Mucosa of stomach (tissue), 1 donor: ENCODE data around the gene CHAMP1.

Experiments
- H3K27me3 ChIP-seq: one replicate; pipeline ENCODE4 v1.7.0; 2013; ENCODE audit warnings: mild to moderate bottlenecking, low read length; ENCODE audit not compliant: control insufficient read depth, insufficient read depth
- H3K36me3 ChIP-seq: one replicate; pipeline ENCODE4 v1.7.0; 2013; ENCODE audit warnings: low read length; ENCODE audit not compliant: control insufficient read depth, insufficient read depth
- H3K4me1 ChIP-seq: one replicate; pipeline ENCODE4 v1.7.0; 2013; ENCODE audit warnings: mild to moderate bottlenecking, low read length; ENCODE audit not compliant: control insufficient read depth, insufficient read depth
- H3K4me3 ChIP-seq: one replicate; pipeline ENCODE4 v1.7.0; 2013; ENCODE audit warnings: low read length
- H3K9ac ChIP-seq: one replicate; pipeline ENCODE4 v1.7.0; 2013; ENCODE audit warnings: mild to moderate bottlenecking, low read length, moderate library complexity
- H3K9me3 ChIP-seq: one replicate; pipeline ENCODE4 v1.7.0; 2013; ENCODE audit warnings: mild to moderate bottlenecking, low read length, moderate library complexity; ENCODE audit not compliant: control insufficient read depth
- donor health status: Pancreatic carcinoma.

CHAMP1 gene

DNA sequence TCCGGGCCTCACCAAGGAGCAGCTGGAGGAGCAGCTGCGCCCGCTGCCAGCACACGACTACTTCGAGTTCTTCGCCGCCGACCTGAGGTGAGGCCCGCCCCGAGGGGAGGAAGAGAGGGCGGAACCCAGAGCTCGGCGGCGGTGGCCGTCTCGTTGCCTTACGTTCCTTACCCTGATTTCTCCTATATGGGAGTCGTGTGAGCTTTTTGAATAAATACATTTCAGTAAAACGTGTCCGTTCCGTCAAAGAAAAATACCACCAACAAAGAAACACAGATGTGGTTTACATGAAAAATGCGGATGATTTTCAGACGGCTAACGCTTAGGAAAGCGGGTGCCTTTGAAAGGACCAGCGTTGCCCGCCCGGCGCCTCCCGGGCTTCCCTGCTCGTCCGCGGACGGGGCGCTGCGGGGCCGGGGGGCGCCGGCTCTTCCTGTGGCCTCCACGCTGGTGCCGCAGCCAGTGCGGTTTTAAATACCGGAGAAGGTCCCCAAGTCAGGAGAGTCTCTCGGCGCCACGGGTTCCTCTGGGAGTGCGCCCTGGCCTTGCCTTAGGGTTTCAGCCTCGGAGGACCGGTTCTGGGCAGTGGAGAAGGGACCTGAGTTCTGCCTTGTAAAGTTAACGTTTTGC, 32.1 kb upstream of the CHAMP1 start:
- Histone ChIP-seq H3K36me3 (no peaks in the 10 kb centered on the region), H3K4me1 (no peaks in the 10 kb centered on the region), H3K4me3 (peak overlapping the region; percentile 77), H3K9ac (peak overlapping the region; percentile 82), H3K27me3 (no peaks in the 10 kb centered on the region), H3K9me3 (no peaks in the 10 kb centered on the region)

DNA sequence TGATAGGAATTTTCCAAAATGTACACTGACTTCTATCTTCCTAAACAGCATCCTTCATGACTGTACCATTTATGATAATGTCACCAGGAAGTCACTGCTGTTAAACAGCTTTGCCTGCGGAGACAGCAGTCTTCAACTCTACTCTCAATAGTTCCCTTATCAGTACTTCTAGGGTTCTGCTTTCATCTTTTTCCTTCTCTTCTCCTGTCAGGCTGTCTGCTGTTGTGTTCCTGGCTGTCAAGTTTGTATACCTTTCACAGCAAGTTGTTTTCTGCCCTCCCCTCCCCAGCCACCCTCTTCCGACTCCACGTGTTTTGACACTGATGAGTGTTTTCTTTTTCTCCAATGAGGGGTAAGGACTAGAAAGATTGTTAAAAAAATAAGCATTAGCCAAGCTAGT, 30.7 kb upstream of the CHAMP1 start:
- no peaks in the 10 kb centered on the region for H3K9me3 ChIP-seq

DNA sequence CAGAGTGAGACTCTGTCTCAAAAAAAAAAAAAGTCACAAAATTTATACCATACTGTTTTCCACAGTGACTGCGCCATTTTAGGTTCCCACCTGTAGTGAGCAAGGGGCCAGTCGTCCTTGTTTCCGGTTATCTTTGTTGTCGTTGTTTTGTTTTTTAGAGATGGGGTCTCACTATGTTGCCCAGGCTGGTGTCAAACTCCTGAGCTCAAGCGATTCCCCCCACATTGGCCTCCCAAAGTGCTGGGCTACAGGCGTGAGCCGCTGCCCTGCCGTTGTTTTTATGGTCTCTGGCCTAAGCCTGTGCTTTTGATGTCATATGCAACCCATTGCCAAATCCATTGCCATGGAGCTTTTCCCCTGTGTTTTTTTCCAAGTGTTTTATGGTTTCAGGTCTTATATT, 29.6 kb upstream of the CHAMP1 start:
- no peaks in the 10 kb centered on the region for H3K27me3 ChIP-seq
- no peak overlapping the region for H3K4me3 ChIP-seq
- H3K9ac ChIP-seq = no peak overlapping the region
- no peaks in the 10 kb centered on the region for H3K4me1 ChIP-seq
- H3K36me3 ChIP-seq = peaks cover 3% of the 10 kb centered on the region
- no peaks in the 10 kb centered on the region for H3K9me3 ChIP-seq

More for the DNA sequence above, 30.7 kb upstream of the CHAMP1 start:
- peak overlapping the region; percentile 4 for H3K9ac ChIP-seq
- no peaks in the 10 kb centered on the region for H3K4me1 ChIP-seq
- no peak overlapping the region for H3K4me3 ChIP-seq
- no peaks in the 10 kb centered on the region for H3K27me3 ChIP-seq
- peaks cover 3% of the 10 kb centered on the region for H3K36me3 ChIP-seq

GRCh38 chr13:114285166-114285808, 29.0 kb upstream of the CHAMP1 start:
- Histone ChIP-seq H3K36me3 (peaks cover 3% of the 10 kb centered on the region), H3K4me3 (no peak overlapping the region), H3K4me1 (no peaks in the 10 kb centered on the region), H3K27me3 (no peaks in the 10 kb centered on the region), H3K9ac (no peak overlapping the region), H3K9me3 (no peaks in the 10 kb centered on the region)

GRCh38 chr13:114286808-114287207, 27.5 kb upstream of the CHAMP1 start:
- Histone ChIP-seq H3K36me3 (peaks cover 3% of the 10 kb centered on the region), H3K27me3 (no peaks in the 10 kb centered on the region), H3K4me1 (no peaks in the 10 kb centered on the region), H3K9ac (no peak overlapping the region), H3K9me3 (no peaks in the 10 kb centered on the region), H3K4me3 (no peak overlapping the region)

- H3K27me3 ChIP-seq = no peaks in the 10 kb centered on the region
- no peaks in the 10 kb centered on the region for H3K4me1 ChIP-seq
- H3K4me3 ChIP-seq = no peak overlapping the region
- no peak overlapping the region for H3K9ac ChIP-seq
- H3K9me3 ChIP-seq = no peaks in the 10 kb centered on the region
- peaks cover 3% of the 10 kb centered on the region for H3K36me3 ChIP-seq
These were observed 26.1 kb upstream of the CHAMP1 start for GRCh38 chr13:114288157-114288591.

DNA sequence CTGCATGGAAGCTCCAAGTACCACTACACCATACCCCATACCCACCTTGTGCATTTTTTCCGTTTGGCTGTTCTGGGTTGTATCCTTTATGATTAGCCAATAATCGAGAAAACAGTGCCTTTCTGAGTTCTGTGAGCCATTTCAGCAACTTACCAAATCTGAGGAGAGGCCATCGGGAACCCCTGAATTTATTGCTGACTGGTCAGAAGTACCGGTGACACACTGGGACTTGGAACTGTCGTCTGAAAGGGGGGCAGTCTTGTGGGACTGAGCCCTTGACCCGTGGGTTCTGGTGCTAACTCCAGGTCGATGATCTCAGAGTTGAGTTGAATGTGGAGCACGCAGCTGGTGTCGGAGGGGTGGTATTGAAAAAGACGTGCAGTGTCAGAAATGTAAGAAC, 17.9 kb upstream of the CHAMP1 start:
- Histone ChIP-seq H3K27me3 (no peaks in the 10 kb centered on the region), H3K4me1 (no peaks in the 10 kb centered on the region), H3K9me3 (no peaks in the 10 kb centered on the region), H3K4me3 (no peak overlapping the region), H3K36me3 (no peaks in the 10 kb centered on the region), H3K9ac (no peak overlapping the region)

DNA sequence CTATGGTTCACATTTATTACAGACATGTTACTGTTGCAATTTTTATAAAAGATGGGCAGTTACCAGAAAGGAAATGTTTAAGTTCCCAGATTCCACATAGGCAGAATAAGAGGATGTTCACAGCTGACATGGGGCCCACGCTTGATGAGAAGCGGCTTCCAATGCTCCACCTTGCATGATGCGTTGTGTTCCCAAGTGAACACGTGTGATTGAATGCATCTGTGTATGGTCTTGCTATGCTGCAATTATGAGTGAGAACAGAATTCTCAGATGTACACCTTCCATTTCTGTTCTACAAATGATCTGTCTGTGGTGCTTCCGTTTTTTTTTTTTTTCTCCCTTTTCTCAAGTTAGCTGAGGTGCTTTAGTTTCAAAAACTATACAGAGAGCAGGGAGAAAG, 17.4 kb upstream of the CHAMP1 start:
- Histone ChIP-seq H3K9ac (no peak overlapping the region), H3K4me1 (no peaks in the 10 kb centered on the region), H3K4me3 (no peak overlapping the region), H3K36me3 (no peaks in the 10 kb centered on the region), H3K9me3 (no peaks in the 10 kb centered on the region), H3K27me3 (no peaks in the 10 kb centered on the region)

GRCh38 chr13:114298866-114299265, 15.4 kb upstream of the CHAMP1 start:
- Histone ChIP-seq H3K4me3 (no peak overlapping the region), H3K36me3 (no peaks in the 10 kb centered on the region), H3K27me3 (no peaks in the 10 kb centered on the region), H3K9ac (no peak overlapping the region), H3K9me3 (no peaks in the 10 kb centered on the region), H3K4me1 (no peaks in the 10 kb centered on the region)

DNA sequence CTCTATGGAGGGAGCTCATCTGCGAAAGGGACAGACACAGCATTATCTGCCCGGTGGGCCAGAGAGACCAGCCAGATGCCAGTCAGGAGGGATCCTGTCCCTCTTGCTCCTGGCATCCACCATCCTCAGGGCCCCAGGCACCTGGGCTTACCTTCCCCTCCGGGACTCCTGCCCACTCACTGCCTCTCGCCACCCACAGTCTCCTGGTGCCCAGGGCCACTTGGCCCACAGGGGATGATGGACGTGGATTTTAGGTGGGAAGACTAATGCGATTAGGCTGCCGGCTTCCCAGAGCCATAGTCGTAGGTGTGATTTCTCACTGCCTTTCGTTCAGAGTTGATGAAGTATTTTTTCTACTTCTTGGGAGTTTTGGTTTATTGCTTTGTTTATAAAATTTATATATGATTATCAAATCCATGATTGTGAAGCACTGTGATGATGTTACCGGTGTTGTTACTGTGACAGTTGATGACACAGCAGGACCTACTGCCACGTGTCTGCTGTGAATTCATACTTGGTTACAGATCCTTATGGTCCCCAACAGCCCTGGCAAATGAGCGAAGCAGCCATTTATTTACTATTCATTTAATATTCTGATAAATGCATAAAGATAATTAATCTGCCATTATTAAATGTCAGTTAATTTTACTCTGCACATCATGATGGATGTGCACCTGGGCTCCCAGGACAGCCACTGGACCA, 14.5 kb upstream of the CHAMP1 start:
- Histone ChIP-seq H3K4me1 (no peaks in the 10 kb centered on the region), H3K27me3 (no peaks in the 10 kb centered on the region), H3K36me3 (no peaks in the 10 kb centered on the region), H3K4me3 (no peak overlapping the region), H3K9ac (no peak overlapping the region), H3K9me3 (no peaks in the 10 kb centered on the region)

- H3K9me3 ChIP-seq = no peaks in the 10 kb centered on the region
- H3K9ac ChIP-seq = no peak overlapping the region
- no peak overlapping the region for H3K4me3 ChIP-seq
- H3K4me1 ChIP-seq = no peaks in the 10 kb centered on the region
- no peaks in the 10 kb centered on the region for H3K27me3 ChIP-seq
- H3K36me3 ChIP-seq = no peaks in the 10 kb centered on the region
These were observed 10.5 kb upstream of the CHAMP1 start for GRCh38 chr13:114303700-114304327.
